ENCODE measurements around the gene RPAP3.
"Not testable (repeated sequence)": the region's sequence is repeated elsewhere in the genome, so short reads cannot be mapped to it uniquely, and the experiment has no call there.

RPAP3 gene

DNA sequence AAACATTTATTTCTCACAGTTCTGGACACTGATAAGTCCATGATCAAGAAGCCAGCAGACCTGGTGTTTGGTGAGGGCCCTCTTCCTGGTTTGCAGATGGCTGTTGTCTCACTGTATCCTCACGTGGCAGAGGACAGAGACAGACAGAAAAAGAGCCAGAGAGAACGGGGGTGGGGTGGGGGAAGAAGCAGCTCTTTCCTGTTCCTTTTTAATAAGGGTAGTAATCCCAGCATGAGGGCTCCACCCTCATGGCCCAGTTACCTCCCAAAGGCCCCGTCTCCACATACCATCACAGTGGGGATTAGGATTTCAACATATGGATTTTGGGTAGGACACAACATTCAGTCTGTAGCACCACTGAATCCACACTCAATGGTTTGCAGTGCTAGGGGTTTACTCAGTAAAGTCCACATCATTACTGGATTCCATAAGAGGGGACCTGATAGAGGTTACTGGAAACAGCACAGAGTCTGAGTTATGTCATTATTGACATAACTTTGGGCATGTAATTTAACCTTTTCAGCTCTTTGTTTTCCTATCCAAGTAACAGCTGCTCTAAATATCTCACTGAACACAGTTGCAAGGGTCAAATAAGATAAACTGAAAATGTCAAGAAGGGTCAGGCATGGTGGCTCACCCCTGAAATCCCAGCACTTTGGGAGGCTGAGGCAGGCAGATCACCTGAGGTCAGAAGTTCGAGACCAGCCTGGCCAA lies 53.2 kb downstream of the RPAP3 start:
- no peak for FAIRE-seq

DNA sequence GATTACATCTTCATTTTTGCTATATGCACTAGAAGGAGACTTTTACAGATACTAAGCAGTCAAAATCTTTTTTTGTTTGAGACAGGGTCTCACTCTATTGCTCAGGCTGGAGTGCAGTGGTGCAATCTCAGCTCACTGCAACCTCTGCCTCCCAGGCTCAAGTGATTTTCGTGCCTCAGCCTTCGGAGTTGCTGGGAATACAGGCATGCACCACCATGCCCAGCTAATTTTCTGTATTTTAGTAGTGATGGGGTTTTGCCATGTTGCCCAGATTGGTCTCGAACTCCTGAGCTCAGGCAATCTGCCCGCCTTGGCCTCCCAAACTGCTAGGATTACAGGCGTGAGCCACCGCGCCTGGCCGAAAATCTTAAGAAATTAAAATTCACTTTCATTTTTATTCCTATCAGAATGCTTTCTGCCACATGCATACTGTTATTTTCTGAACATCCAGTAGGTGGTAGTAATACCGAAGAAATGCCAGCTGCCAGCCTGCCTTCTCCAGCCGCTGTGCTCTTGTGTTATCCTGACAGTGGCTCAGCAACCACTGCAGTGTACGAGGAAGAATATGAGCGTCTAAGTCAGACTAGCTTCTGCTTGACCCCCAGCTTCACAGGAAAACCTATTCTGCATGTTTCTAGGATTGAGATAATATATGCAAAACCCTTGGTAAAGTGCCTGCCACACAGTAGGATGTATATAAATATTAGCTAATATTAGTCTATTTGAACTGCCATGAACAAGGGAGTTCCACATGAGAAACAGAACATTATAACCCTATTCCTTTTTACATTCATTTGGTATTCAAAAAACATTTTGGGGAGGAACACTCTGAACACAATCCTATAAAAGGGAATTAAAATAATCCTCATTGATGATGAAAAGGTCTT lies 54.2 kb downstream of the RPAP3 start:
- FAIRE-seq = peak; percentile 91

DNA sequence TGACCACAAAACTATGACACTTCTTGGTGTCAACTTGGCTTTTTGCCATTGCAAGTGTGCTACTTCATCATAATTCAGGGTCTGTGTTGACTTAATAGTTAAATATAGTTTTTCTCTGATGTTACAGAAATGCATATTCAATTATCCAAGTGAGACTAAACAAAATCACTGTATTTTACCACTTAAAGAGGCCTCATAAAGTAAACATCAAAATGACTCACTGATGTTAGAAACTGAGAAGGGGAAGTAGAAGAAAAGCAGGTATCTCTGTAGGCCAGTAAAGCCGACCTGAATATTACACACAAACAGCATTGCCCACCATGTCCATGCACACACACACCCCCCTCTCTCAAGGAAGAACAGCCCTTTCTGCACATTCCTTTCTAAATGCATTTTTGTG lies 55.4 kb downstream of the RPAP3 start:
- FAIRE-seq = no peak

DNA sequence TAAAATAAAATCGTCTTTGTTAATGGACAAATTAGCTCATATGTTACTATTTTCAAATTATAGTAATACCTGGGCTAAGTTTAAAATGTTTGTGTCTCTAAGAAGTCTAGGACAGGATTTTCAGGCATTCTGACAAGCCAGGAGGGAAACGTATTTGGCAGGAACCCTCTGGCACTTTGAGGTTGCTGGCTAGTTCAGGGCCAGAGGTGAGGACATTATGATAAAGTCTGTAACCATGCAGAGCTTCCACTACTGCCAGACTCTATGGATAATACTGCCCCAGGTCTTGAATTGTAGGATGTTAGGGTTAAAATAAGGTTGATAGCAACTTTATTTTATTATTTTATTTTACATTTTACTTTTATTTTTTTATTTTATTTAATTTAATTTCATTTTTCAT lies 56.4 kb downstream of the RPAP3 start:
- no peak for FAIRE-seq

DNA sequence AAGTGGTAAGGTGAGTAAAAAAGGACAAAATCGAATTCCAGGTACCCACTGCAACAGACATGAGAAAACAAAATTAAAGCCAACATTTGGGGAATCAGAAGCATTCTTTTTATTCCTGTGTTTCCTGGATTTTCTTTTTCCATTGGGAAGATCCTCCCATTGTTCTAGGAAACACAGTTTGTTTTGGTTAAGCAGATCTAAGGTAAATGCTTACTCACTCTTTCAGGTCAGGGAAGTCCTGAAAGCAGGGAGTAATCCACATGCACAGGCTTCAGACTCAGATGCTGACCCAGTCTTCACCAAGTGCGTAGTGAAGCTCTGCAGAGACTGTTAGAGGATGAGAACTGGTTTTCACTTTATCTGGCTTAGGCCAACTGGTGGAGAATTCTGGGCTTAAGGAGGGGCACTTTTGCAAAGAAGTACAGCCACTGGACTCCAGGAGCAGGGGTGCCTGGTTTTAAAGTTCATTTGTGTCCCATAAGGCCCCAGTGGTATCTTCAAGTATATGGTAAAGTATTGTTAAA lies 57.7 kb downstream of the RPAP3 start:
- no peak for FAIRE-seq

DNA sequence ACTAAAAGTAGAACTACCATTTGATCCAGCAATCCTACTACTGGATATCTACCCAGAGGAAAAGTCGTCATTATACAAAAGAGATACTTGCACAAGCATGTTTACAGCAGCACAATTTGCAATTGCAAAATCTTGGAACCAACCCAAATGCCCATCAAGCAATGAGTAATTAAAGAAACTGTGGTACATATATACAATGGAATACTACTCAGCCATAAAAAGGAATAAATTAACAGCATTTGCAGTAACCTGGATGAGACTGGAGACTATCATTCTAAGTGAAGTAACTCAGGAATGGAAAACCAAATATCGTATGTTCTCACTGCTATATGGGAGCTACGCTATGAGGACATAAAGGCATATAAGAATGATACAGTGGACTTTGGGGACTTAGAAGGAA lies 63.5 kb downstream of the RPAP3 start:
- not testable (repeated sequence) for FAIRE-seq

DNA sequence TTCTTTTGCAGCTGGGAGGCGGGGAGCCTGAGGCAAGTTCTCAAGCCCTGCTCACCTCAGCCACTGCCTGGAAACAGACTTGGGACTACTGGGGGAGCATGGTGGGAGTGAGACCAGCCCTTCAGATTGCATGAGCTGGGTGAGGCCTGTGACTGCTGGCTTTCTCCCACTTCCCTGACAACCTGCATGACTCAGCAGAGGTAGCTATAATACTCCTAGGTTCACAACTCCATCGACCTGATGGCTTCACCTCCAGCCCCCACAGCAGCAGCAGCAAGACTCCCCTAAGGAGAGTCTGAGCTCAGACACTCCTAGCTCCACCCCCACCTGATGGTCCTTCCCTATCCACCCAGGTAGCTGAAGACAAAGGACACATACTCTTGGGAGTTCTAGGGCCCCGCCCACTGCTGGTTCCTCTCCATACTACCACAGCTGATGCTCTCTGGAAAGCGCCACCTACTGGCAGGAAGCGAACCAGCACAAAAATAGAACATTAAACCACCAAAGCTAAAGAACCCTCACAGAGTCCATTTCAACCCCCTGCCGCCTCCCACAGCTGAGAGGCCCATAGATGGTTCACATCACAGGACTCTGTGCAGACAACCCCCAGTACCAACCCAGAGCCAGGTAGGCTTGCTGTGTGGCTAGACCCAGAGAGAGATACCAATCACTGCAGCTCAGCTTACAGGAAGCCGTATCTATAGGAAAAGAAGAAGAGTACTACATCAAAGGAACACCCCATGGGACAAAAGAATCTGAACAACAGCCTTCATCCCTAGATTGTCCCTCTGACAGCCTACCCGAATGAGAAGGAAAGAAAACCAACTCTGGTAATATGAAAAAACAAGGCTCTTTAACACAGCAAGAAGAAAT lies 68.7 kb downstream of the RPAP3 start:
- FAIRE-seq = no peak

DNA sequence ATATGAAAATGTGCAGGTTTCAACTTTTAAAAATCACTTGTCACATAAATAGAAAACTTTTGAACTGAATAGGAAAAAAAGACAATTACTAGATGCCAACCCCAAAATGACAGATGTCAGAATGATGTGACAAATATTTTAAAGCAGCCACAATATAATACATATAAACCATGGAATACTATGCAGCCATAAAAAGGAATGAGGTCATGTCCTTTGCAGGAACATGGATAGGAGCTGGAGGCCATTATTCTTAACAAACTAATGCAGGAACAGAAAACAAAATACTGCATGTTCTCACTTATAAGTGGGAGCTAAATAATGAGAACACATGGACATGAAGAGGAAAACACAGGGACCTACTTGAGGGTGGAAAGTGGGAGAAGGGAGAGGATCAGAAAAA lies 70.1 kb downstream of the RPAP3 start:
- not testable (repeated sequence) for FAIRE-seq

DNA sequence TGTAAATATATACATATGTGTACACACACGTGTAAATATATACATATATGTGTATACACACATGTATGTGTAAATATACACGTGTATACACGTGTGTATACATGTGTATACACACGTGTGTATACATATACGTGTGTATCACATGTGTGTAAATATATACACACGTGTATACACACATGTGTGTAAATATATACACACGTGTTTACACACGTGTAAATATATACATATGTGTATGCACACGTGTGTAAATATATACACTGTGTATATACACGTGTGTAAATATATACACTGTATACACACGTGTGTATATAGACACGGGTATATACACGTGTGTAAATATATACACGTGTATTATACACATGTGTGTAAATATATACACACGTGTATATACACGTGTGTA lies 71.7 kb downstream of the RPAP3 start:
- FAIRE-seq = no peak

DNA sequence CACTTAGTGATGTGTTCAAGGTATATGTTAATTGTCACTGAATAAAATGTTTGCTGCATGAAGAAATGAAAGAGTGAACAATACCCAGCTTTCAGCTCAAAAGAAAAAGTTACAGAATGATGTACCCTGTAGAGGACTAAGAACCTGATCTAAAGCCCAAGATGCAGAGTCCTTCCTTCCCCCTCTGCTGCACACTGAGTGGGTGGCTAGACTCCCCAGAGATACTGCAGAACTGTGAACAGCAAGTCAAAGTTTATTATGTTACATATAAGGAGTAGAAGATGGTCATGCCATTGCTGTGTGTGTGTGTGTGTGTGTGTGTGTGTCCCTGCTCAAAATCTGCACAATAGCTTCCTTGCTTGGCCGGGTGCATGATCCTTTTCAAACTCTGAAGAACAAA lies 83.9 kb downstream of the RPAP3 start:
- no peak for FAIRE-seq

DNA sequence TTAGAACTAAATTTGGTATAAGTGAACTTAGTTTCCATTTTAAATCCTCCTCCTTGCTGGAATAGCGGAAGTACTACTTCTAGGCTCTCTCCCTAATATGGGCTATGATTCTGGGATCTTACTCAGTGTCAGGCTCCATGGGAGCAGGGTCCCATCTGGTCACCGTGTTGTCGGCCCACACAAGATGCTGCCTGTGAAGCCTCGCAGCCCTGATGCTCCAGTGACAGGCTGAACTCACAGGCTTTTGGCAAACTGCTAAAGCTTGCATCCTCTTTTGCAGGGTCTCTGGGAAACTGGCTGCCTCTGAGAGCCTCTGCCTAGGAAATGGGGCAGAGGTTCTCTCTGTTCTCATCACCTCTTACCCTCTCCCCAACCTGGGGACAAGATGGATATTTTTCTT lies 88.4 kb downstream of the RPAP3 start:
- no peak for FAIRE-seq

DNA sequence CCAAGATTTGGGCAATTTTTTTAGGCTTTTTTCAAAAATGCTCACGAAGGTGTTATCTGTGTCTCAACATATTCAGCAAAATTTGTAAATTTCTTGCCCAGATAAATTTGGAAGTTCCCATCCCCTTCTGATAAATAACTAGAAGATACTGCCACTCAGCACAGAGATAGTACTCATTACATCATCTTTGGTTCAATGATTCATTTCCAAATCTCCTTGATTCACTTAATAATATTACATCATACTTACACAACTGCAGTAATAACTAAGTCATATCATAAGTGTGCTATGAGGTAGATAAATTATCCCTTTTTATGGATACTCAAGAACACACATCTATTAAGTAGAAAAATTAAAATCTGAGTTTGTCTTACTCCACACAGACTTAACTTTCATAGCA lies 89.4 kb downstream of the RPAP3 start:
- FAIRE-seq = no peak

DNA sequence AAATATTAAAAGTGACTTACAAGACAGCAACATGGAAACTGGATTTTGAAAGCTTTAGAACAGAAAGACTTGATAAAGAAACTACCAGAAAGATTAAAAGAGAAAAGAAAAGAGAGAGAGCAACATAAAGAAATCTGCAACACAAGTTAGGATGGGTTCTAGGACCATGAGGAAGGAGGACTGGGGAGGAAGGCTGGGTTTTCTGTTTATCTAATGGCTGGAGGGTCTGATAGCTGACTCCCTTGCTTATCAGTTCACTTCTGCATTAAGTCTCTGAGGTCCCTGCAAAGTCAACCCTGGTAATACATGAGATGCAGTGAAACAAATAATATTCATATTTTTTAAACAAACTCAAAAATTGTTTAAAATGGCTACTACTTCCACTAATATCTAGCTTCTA lies 90.1 kb downstream of the RPAP3 start:
- FAIRE-seq = no peak

DNA sequence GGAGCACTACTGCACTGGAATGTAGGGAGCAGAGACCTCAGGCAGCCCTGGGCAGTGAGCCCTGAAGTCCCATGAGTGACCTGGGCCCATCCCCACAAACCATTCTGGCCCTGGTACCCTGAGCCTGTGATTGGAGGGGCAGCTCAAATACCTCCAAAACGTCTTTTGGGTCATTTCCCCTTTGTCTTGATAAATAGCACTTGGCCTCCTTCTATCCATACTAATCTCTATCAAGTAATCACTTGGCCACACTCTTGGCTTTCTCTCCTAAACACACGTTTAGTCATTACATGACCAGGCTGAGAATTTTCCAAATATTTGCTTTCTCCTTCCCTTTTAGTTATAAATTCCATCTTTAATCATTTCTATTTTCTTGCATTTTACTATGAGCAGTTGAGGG lies 91.3 kb downstream of the RPAP3 start:
- FAIRE-seq = no peak

DNA sequence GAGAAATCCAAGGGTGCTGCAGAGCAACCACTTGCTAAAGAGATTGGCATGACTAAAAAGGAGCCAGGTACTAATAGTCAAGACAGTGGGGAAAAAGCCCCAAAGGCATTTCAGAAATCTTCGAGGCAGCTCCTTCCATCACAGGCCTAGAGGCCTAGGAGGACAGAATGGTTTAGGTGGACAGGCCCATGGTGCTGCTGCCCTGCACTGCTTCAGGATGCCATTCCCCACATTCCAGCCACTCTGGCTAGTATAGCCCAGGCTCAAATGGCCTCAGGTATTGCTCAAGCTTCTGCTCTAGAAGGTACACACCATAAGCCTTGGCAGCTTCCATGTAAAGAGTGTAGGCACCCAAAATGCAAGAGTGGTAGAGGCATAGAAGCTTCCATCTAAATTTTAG lies 92.9 kb downstream of the RPAP3 start:
- no peak for FAIRE-seq

DNA sequence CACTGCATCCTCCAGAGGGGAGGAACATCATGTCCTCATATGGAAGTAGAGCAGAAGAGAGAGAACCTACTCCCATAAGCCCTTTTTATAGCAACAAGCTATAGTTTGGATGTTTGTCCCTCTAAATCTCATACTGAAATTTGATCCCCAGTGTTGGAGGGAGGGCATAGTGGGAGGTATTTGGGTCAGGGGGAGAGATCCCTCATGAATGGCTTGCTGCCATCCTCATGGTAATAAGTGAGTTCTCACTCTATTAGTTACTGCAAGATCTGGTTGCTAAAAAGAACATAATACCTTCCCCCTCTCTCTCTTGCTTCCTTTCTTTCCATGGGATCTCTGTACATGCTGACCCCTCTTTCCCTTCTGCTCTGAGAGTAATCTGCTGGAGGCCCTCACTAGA lies 93.9 kb downstream of the RPAP3 start:
- FAIRE-seq = no peak

All from A204.1 (cell line).